GM19328 (cell line): ENCODE measurements around the gene TRAPPC5.
A peak's percentile ranks its signal among the peaks of the same experiment; 100 is the strongest.

Experiments
- ATAC-seq: cut with Tn5 transposase; IDR thresholded peaks from one replicate; pipeline ENCODE4 v1.9.1; 2021; ENCODE audit warnings: mild to moderate bottlenecking, moderate library complexity; ENCODE audit not compliant: unreplicated experiment

TRAPPC5 gene

DNA sequence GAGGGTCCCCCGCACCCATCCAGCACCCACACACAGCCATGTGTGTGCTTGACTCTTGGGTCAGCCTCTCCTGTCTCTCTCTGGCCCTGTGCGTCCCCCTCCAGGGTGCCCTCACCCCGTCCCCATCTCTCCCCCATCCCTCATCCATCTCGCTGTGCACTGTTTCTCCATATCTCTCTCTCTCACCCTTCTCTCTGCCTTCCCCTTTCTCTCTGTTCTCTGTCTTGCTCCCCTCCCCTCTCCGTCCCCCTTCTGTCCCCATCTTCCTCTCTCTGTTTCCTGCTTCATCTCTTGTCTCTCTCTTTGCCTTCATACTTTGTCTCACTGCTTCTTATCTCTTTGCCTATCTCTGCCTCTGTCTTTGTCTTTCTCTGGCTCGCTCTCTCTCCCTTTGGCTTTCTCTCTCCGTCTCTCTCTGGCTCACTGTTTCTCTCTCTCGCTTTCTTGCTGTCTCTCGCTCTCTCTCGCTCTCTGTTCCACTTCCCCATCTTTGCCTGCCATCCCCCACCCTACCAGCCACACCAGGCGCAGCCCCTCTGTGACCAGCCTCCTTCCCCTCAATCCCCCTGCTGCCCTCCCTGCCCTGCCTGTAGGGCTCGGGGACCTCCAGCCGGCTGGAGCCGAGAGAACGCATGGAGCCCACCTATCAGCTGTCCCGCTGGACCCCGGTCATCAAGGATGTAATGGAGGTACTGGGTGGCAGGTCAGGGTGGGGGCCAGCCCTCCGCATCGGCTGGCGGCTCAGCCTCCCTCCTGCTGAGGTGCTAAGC is 34.8 kb upstream of the TRAPPC5 start:
- ATAC-seq = no peak

DNA sequence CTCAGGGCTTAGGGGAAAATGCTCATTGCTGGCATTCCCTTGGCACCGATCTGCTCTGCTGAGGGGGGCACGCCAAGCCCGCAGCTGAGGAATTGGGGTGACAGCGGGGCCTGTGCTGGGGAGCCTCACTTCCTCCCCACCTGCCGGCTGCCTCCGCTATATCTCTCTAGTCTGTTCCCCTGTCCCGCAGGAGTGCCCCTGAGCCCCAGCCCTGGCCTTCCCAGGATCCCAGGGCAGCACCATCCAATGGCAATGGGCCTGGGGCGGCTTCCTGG is 34.3 kb upstream of the TRAPPC5 start:
- no peak for ATAC-seq

DNA sequence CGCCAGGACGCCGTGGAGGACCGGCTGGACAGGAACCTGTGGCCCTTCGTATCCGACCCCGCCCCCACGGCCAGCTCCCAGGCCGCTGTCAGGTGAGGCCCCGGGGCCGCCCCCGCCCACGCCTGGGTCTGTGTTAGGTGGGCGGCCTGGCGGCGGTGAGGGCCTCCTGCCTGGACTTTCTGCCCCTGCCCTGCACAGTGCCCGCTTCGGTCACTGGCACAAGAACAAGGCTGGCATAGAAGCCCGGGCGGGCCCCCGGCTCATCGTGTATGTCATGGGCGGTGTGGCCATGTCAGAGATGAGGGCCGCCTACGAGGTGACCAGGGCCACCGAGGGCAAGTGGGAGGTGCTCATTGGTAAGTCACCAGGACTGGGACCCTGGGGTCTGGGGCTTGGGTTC is 33.5 kb upstream of the TRAPPC5 start:
- no peak for ATAC-seq

DNA sequence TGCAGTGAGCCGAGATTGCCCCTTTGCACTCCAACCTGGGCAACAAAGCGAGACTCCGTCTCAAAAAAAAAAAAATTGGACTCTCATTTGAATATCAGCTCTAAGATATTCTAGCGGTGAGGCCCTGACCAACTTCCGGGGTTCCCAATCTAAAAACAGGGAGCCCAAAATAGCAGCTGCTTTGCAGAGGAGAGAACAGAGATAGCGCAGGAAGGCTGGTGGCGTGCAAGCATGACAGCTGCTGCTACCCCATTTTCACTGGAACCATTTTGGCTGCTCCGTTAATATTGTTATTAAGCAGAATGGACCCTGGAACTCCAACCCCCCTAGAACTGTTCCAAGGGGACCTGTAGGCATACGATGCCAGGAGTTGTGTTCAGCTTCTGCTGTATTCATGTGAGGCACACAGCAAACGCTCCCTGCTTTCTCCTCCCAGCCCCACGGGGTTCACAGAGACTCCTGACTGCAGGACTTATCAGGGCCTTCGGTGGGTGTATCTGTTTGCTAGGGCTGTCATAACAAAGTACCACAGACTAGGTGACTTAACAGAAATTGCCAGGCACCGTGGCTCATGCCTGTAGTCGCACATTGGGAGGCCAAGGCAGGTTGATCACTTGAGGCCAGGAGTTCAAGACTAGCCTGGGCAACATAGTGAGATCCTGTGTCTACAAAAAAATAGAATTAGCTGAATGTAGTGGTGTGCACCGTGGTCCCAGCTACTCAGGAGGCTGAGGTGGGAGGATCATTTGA is 32.2 kb upstream of the TRAPPC5 start:
- ATAC-seq = no peak

DNA sequence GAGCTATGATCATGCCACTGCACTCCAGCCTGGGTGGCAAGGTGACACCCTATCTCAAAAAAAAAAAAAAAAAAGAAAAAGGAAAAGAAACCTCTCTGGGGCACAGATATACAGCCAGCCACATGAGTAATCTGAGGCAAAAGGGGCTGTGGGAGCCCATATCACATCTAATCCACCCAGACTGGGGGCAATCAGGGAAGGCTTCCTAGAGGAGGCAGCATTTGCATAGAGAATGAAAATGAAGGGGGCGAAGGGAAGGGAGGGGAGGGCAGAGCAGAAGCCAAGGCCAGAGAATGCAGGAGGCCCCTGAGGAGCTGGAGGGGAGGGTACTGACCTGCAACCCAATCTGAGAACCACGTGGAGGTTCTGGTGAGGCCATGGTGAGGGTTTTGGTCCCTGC is 30.5 kb upstream of the TRAPPC5 start:
- ATAC-seq = no peak

DNA sequence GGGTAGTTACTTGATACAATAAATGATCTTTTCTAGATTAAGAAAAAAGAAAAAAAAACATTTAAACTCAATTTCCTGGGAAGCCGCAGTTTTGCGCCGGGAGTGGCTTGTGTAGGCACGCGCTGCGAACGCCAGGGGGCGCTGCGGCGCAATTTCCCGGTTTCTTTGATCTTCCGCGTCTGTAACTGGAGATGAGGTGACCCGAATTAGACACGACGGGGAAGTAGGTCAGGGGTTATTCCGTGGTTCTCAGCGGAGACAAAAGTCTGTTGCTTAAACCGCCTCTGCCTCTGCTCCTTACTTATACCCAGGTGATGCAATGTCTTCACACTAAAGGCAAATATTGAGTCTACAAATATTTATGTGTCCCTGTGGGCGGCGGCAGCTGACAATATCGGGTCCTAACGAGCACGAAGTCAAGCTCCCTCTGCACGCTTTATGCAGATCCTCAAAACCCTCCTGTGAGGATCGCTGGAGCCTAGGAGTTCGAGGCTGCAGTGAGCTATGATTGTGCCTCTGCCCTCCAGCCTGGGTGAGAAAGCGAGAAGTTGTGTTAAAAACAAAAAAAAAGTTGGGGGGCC is 28.5 kb upstream of the TRAPPC5 start:
- ATAC-seq = no peak

DNA sequence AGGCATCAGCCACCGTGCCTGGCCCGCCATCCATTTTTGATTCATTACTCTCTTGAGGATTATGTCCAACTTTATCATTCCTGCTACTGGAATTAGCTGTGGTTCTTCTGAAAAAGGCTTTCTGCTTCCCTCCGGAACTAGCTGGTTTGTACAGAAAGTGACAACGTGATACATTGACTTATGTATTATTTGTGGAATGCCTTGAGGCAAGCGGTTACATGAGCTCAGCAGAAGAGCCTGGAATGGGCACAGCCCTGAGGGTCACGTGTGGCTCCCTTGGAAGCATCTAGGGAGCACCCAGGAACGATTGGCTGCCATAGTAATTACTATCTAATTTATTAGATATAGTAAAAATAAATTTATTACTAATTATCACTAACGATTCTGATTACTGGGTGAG is 26.2 kb upstream of the TRAPPC5 start:
- no peak for ATAC-seq

DNA sequence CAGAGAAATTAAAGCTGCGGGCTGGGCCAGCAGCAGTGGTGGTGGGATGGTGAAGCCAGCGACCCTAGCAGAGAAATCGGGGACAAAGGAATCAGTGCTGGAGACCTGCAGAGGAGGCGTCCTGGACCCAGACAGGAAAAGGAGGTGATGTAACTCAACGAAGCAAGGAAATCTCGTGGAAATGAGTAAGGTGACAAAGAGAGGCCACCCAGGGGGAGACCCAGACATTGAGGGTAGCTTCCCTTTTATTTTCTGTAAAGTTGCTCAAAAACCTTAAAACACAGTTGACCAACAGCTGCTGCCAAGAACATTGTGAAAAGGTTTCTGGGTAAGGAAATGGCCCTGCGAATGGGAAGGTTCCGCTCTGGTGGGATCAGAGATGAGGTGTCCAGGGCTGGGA is 25.1 kb upstream of the TRAPPC5 start:
- no peak for ATAC-seq

DNA sequence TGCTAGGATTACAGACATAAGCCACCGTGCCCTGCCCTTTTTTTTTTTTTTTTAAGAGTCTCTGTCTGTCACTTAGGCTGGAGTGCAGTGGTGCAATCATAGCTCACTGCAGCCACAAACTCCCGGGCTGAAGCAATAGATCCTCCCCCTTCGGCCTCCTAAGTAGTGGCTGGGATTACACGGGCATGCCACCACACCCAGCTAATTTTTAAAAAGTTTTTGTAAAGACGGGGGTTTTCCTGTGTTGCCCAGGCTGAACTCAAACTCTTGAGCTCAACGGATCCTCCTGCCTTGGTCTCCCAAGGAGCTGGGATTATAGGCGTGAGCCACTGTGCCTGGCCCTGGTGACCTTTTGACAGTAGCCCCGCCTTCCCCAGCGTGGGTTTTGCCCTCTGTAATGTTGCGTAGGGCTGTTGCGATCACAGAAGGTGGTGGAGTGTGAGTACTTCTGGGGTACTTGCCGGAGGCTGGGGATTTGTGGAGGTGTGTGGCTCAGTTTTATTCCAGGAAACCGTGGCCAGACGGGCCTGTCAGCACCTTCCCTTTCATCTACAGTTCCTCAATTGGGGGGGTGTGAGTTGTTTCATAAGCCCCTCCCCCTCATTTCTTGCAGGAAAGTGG is 23.4 kb upstream of the TRAPPC5 start:
- no peak for ATAC-seq

DNA sequence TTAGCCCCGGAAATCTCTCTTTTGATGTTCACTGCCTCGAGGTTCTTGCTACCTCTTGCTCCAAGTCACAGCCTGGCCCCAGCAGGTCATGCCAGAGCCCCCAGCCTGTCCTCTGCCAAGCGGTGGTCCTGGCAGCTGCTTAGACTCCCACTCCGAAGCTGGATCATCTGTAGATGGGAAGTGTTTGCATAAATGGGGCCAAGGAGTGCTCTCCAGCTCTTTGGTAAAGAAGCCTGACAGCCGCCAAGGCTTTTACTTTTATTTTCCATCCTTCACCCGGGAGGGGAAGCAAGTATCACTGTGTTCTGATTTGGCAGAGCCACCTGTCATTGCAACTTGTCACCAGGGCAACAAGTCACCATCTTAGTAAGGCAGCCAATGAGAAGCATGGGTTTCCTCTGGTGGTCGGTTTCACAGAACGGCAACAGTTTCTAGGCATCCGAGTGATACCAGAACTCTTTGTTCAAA is 22.4 kb upstream of the TRAPPC5 start:
- peak; percentile 73 for ATAC-seq

DNA sequence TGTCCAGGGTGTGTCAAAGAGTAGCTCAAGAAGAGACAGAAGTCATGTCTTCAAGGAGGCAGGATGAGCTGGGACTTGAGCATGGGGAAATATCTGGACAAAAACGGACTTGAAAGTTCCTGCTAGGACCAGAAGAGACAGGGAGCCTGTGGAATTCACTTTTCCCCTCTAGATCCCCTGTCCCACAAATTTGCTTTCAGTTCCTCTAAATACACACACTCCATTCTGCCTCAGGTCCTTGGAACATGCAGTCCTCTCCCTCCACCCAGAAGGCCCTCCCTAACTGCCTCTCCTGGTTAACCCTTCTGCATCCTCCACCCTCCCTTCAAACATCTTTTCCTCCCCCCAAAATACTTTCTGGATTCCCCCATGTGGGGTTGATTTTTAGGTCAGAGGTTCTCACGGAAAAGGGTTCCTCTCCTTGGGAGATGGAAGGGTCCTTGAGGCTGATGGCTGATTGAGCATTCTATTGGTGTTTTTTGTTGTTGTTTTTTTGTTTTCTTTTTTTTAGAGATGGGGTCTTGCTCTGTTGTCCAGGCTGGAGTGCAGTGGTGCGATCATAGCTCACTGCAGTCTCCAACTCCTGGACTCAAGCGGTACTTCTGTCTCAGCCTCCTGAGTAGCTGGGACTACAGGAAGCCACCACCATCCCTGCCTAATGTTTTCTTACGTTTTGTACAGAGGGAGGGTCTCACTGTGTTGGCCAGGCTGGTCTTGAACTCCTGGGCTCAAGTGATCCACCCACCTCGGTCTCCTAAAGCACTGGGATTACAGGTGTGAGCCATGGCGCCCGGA is 18.7 kb upstream of the TRAPPC5 start:
- ATAC-seq = no peak

DNA sequence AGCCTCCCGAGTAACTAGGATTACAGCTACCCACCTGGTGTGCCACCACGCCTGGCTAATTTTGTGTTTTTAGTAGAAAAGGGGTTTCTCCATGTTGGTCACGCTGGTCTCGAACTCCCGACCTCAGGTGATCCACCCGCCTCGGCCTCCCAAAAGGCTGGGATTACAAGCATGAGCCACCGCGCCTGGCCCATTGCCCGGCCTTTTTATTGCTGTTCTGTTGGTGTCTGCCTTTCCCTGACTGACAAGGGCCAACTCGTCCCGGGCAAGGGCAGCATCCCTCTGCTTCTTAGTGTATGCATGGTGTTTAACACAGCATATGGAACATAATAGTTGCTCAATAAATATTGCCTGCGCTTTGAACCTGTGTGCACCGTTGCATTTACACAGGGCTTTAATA is 18.0 kb upstream of the TRAPPC5 start:
- no peak for ATAC-seq

DNA sequence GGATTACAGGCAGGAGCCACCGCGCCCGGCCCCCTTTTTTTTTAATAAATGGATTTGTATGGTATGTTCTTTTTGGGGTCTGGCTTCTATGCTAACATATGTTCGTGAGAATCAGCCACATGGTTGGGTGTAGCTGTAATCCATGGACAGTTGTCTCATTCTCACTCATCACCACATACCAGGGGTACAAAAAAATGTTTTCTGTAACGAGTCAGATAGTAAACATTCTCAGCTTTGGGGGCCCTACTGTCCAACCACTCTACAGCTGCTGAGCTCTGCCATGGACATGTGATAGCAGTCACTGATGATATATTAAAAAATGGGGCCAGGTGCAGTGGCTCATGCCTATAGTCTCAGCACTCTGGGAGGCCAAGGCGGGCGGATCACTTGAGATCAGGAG is 16.9 kb upstream of the TRAPPC5 start:
- no peak for ATAC-seq

DNA sequence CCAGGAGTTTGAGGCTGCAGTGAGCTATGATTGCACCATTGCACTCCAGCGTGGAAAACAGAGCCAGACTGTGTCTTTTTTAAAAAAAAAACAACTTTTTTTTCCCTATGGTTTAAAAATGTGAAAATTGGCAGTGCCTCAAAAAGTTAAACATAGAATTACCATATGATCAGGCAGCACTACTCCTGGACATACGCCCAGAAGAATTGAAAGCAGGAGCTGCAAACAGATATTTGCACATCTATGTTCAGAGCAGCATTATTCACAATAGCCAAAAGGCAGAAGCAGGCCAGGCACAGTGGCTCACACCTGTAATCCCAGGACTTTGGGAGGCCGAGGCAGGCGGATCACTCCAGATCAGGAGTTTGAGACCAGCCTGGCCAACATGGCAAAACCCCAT is 15.6 kb upstream of the TRAPPC5 start:
- ATAC-seq = no peak

DNA sequence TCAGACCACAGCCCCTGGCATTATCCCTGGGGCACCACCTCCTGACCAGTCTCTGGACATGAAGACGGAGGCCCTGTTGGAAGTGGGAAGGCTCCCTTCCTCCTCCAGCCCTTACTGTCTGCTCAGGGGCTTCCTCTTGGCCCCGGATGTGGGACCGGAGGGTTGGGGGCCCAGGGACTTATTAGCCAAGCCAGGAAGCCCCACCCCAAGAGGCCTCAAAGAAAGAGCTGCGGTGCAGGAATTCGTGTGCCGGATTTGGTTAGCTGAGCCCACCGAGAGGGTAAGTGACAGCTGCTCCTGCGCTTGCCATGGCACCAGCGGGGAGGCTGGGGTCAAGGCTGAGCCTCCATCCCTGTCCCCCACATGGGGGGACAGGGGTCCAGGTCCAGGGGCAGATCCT is 11.8 kb upstream of the TRAPPC5 start, which contains the start of gene RETN:
RETN (plus strand) TSS at position 208 of the 400 bp plus-strand sequence. CDS start 278 bp downstream, outside the sequence.
- no peak for ATAC-seq

DNA sequence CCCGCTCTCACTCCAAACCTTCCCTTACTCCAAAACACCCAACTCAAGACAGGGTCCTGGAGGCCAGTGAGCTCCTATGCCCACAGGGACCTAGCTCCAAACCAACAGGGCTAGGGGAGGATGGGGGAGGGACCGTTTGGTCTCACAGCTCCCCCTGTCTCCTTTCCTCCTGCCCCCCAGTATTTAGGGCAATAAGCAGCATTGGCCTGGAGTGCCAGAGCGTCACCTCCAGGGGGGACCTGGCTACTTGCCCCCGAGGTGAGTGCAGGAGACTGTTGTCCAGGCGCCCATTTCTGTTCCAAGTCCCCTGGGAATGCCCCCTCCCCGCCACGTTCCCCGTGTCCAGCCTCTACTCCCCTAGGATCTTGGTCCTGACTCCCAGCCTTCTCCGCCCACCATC is 11.0 kb upstream of the TRAPPC5 start:
- no peak for ATAC-seq

DNA sequence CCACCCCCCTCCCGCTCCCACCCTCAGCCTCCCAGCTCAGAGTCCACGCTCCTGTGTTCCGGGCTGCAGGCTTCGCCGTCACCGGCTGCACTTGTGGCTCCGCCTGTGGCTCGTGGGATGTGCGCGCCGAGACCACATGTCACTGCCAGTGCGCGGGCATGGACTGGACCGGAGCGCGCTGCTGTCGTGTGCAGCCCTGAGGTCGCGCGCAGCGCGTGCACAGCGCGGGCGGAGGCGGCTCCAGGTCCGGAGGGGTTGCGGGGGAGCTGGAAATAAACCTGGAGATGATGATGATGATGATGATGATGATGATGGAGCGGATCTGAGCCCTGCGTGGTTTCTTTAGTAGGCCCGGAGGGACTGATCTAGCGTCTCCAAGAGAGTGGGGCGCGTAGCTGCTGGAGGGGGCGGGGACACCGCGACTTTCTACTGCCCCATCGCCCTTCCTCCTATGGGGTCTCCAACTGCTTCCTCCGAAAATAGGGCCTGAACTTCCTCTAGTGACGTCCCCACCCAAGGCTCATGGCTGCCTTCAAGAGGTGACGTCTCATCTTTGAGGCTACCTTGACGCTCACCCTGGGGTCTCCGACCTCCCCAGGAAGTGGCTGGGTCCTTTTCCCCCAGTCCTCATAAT is 10.4 kb upstream of the TRAPPC5 start:
- ATAC-seq = no peak

DNA sequence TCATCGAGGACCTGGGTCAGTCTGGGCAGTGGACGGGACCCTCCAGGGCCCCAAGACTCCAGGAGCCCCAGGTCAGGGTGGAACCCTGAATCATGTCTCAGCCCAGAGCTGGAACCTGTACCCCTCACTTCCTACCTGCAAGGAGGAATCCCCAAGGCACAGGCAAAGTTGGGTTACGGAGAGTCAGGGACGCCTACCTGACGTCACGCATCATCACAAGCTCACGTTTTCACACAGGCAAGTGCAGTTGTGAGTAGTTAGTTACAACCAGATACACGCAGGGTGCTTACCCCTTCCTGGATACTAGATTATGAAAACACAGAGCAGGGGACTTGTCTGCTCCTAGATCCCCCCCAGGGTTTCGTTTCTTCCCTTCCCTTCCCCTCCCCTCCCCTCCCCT is 9.8 kb upstream of the TRAPPC5 start:
- no peak for ATAC-seq

DNA sequence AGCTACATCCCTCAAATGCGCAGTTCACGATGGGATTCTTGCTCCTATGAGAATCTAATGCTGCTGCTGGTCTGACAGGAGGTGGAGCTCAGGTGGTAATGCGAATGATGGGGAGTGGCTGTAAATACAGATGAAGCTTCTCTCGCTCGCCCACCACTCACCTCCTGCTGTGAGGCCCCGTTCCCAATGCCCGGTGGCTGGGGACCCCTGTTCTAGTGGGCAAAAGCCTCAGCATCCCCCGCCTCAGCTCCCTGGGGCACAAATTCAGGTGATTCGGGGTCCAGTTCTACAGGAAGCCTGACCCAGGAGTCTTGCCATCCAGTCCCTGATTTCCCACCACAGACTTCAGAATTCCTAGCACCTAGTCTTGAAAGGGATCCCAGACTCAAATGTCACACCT is 8.1 kb upstream of the TRAPPC5 start:
- no peak for ATAC-seq
